Endodermal cell (in vitro differentiated cells): ENCODE measurements around the gene SCN11A. TPM values are rescaled to one million over a fixed set of nuclear protein-coding genes. Genes with fewer than 3 reads are reported as not detected.
"Not testable (repeated sequence)": the region's sequence is repeated elsewhere in the genome, so short reads cannot be mapped to it uniquely, and the experiment has no call there.

ENCODE experiments used
- DNase-seq: peaks from one replicate; pipeline ENCODE4 v3.0.0-alpha.2; 2017
- H3K27ac ChIP-seq: 2 replicates; pipeline ENCODE4 v1.5.1; 2013; ENCODE audit warnings: mild to moderate bottlenecking, low read depth, low read length, moderate library complexity
- H3K27me3 ChIP-seq: 2 replicates; pipeline ENCODE4 v1.6.1; 2013; ENCODE audit warnings: mild to moderate bottlenecking, low read length, moderate library complexity; ENCODE audit not compliant: insufficient read depth, control insufficient read depth, poor library complexity, severe bottlenecking
- H3K36me3 ChIP-seq: 2 replicates; pipeline ENCODE4 v1.7.0; 2013; ENCODE audit warnings: mild to moderate bottlenecking, low read length, moderate library complexity; ENCODE audit not compliant: control insufficient read depth, insufficient read depth
- H3K4me1 ChIP-seq: one replicate; pipeline ENCODE4 v1.7.0; 2013; ENCODE audit warnings: low read length; ENCODE audit not compliant: control insufficient read depth, insufficient read depth
- H3K4me3 ChIP-seq: 2 replicates; pipeline ENCODE4 v1.5.1; 2013; ENCODE audit warnings: mild to moderate bottlenecking, low read length, moderate library complexity
- H3K9ac ChIP-seq: 2 replicates; pipeline ENCODE4 v1.6.1; 2013; ENCODE audit warnings: mild to moderate bottlenecking, low read length, moderate library complexity; ENCODE audit not compliant: poor library complexity, severe bottlenecking; ENCODE audit errors: extremely low read depth
- H3K9me3 ChIP-seq: 2 replicates; pipeline ENCODE4 v1.6.1; 2013; ENCODE audit warnings: mild to moderate bottlenecking, low read length, moderate library complexity; ENCODE audit not compliant: control insufficient read depth
- H3K27ac Mint-ChIP-seq: 2 replicates; pipeline ENCODE4 v1.8.0; 2020; ENCODE audit warnings: mixed read lengths
- H3K27me3 Mint-ChIP-seq: 2 replicates; pipeline ENCODE4 v1.8.0; 2021; ENCODE audit warnings: mild to moderate bottlenecking, mixed read lengths; ENCODE audit not compliant: insufficient read depth
- H3K36me3 Mint-ChIP-seq: 2 replicates; pipeline ENCODE4 v1.8.0; 2020; ENCODE audit warnings: low read depth, mixed read lengths
- H3K4me1 Mint-ChIP-seq: 2 replicates; pipeline ENCODE4 v1.8.0; 2020; ENCODE audit warnings: mixed read lengths
- H3K4me3 Mint-ChIP-seq: 2 replicates; pipeline ENCODE4 v1.8.0; 2020; ENCODE audit warnings: mild to moderate bottlenecking, moderate library complexity, mixed read lengths
- H3K9me3 Mint-ChIP-seq: 2 replicates; pipeline ENCODE4 v1.8.0; 2020; ENCODE audit warnings: mild to moderate bottlenecking, mixed read lengths
- CTCF ChIP-seq: fragments of 200-600 bp; sonication (generic); conservative IDR thresholded peaks from 2 replicates; pipeline ENCODE4 v1.5.0; 2021; ENCODE audit warnings: antibody characterized with exemption, mild to moderate bottlenecking
- WGBS, 2 experiments: methylation state at CpG; one replicate each; pipeline versions ENCODE4 v1.1.5 to v1.1.7; 2013; ENCODE audit warnings: missing lambda C conversion rate in 2 of 2, mixed read lengths in 1 of 2; ENCODE audit not compliant: insufficient coverage in 1 of 2, insufficient read length in 1 of 2; 5-methylcytosine and 5-hydroxymethylcytosine counted together
- total RNA-seq, 2 donors: library from RNA; stranded (reverse); fragmentation: NEBNext Ultra II Directional in 1 of 2; extraction: Animal tissue kit (Norgen Biotek cat#: 25700) in 1 of 2; gene quantifications; 2 replicates in 1 of 2; 3 replicates in 1 of 2; pipeline ENCODE4 v1.2.1, GENCODE V29; 2021

Gene SCN11A
- total RNA-seq, 2 donors from 2014 or later, result 0.40 to 0.81 TPM

GRCh38 chr3:39064646-39065045, 12.9 kb upstream of the SCN11A start:
- Histone ChIP-seq H3K27me3 (no peaks in the 10 kb centered on the region), H3K9me3 (peaks cover 8% of the 10 kb centered on the region), H3K27ac (no peak overlapping the region), H3K4me3 (no peak overlapping the region), H3K36me3 (peaks cover 27% of the 10 kb centered on the region), H3K9ac (no peak overlapping the region), H3K4me1 (no peaks in the 10 kb centered on the region)
- WGBS, 2 experiments, result 94% methylated on average over 1 of the region's 1 CpG; no CpG with 5 or more reads in 1 of the 2 experiments
- no peak for DNase-seq
- H3K4me1 Mint-ChIP-seq, result peaks cover 16% of the 10 kb centered on the region
- H3K27ac Mint-ChIP-seq, result no peak overlapping the region
- no peak overlapping the region for H3K4me3 Mint-ChIP-seq
- peaks cover 27% of the 10 kb centered on the region for H3K36me3 Mint-ChIP-seq
- H3K27me3 Mint-ChIP-seq, result no peaks in the 10 kb centered on the region
- peaks cover 6% of the 10 kb centered on the region for H3K9me3 Mint-ChIP-seq
- no peak for TF ChIP-seq CTCF

- Mint-ChIP-seq H3K9me3 (peaks cover 6% of the 10 kb centered on the region), H3K4me3 (no peak overlapping the region), H3K27ac (no peak overlapping the region), H3K27me3 (no peaks in the 10 kb centered on the region), H3K36me3 (peaks cover 27% of the 10 kb centered on the region), H3K4me1 (peaks cover 22% of the 10 kb centered on the region)
- no peak for TF ChIP-seq CTCF
- H3K27ac ChIP-seq, result no peak overlapping the region
- no peaks in the 10 kb centered on the region for H3K27me3 ChIP-seq
- H3K9me3 ChIP-seq, result peaks cover 8% of the 10 kb centered on the region
- H3K36me3 ChIP-seq, result peaks cover 25% of the 10 kb centered on the region
- H3K4me1 ChIP-seq, result no peaks in the 10 kb centered on the region
- 91 to 97% methylated on average over 2 to 3 of the region's 3 CpGs for WGBS, 2 experiments
- no peak overlapping the region for H3K9ac ChIP-seq
- no peak for DNase-seq
- no peak overlapping the region for H3K4me3 ChIP-seq
Measured at GRCh38 chr3:39063143-39063542, 11.4 kb upstream of the SCN11A start.

- Mint-ChIP-seq H3K36me3 (peaks cover 23% of the 10 kb centered on the region), H3K4me1 (peaks cover 22% of the 10 kb centered on the region), H3K4me3 (no peak overlapping the region), H3K9me3 (peaks cover 6% of the 10 kb centered on the region), H3K27ac (no peak overlapping the region), H3K27me3 (no peaks in the 10 kb centered on the region)
- Histone ChIP-seq H3K4me3 (no peak overlapping the region), H3K4me1 (no peaks in the 10 kb centered on the region), H3K27me3 (no peaks in the 10 kb centered on the region), H3K36me3 (peaks cover 16% of the 10 kb centered on the region), H3K9ac (no peak overlapping the region), H3K9me3 (peaks cover 8% of the 10 kb centered on the region), H3K27ac (no peak overlapping the region)
- TF ChIP-seq CTCF, result no peak
- 83 to 88% methylated on average over 1 of the region's 1 CpG for WGBS, 2 experiments
- no peak for DNase-seq
Measured at GRCh38 chr3:39062180-39062579, 10.4 kb upstream of the SCN11A start.

- Mint-ChIP-seq H3K4me1 (peaks cover 22% of the 10 kb centered on the region), H3K36me3 (peaks cover 20% of the 10 kb centered on the region)
- H3K4me3 Mint-ChIP-seq, H3K9me3 ChIP-seq, H3K36me3 ChIP-seq, H3K27me3 Mint-ChIP-seq, H3K4me3 ChIP-seq, H3K27ac Mint-ChIP-seq, H3K27ac ChIP-seq, H3K4me1 ChIP-seq, H3K9ac ChIP-seq, DNase-seq, H3K27me3 ChIP-seq, H3K9me3 Mint-ChIP-seq: not testable (repeated sequence)
- 83% methylated on average over 1 of the region's 2 CpGs; no CpG with 5 or more reads in 1 of the 2 experiments for WGBS, 2 experiments
Measured at GRCh38 chr3:39061228-39061627, 9.5 kb upstream of the SCN11A start.
